HepG2 (cell line): ENCODE measurements around the gene SLC22A31. TPM values are rescaled to one million over a fixed set of nuclear protein-coding genes. Genes with fewer than 3 reads are reported as not detected.
A peak's percentile ranks its signal among the peaks of the same experiment; 100 is the strongest.

Experiments used
- ARID3A ChIP-seq: IDR thresholded peaks from 2 replicates; pipeline ENCODE4 v1.6.1; 2012; ENCODE audit warnings: low read depth, low read length, improper control_type of control experiment
- ATF7 ChIP-seq, 2 experiments: fragments of 450-650 bp in 1 of 2; sonication (generic) in 1 of 2; formaldehyde crosslinking in 1 of 2; IDR thresholded peaks; 2 replicates each; pipeline versions ENCODE4 v1.4.0 to v1.6.1; 2016 to 2020; ENCODE audit warnings: antibody characterized with exemption in 1 of 2, mild to moderate bottlenecking in 1 of 2, missing genetic modification reagents in 1 of 2
- EHMT2 ChIP-seq: fragments of 200-600 bp; sonication (generic); IDR thresholded peaks from 2 replicates; pipeline ENCODE4 v1.7.0; 2017; ENCODE audit warnings: antibody characterized with exemption, low read depth, low read length, borderline replicate concordance
- FOXP4 ChIP-seq: sonication (generic); formaldehyde crosslinking; IDR thresholded peaks from 2 replicates; pipeline ENCODE4 v1.4.0; 2020; ENCODE audit warnings: missing genetic modification reagents
- HDAC2 ChIP-seq: sonication (generic); formaldehyde crosslinking; IDR thresholded peaks from 2 replicates; pipeline ENCODE4 v1.4.0; 2020; ENCODE audit warnings: missing genetic modification reagents
- HNF4G ChIP-seq, 2 experiments: sonication (generic) in 1 of 2; formaldehyde crosslinking in 1 of 2; IDR thresholded peaks; 2 replicates each; pipeline versions ENCODE4 v1.4.0 to v1.6.1; 2011 to 2020; ENCODE audit warnings: borderline replicate concordance in 2 of 2, low read depth in 2 of 2, mild to moderate bottlenecking in 2 of 2, low read length in 1 of 2, missing genetic modification reagents in 1 of 2, moderate library complexity in 1 of 2
- MBNL3 ChIP-seq: fragments of 250-450 bp; sonication (Bioruptor Pico); conservative IDR thresholded peaks from 2 replicates; pipeline ENCODE4 v1.8.0; 2022; ENCODE audit warnings: mild to moderate bottlenecking, inconsistent platforms
- NFE2L1 ChIP-seq: sonication (generic); formaldehyde crosslinking; IDR thresholded peaks from 2 replicates; pipeline ENCODE4 v1.4.0; 2020; ENCODE audit warnings: missing genetic modification reagents, mild to moderate bottlenecking, borderline replicate concordance
- NFYB ChIP-seq: sonication (generic); formaldehyde crosslinking; IDR thresholded peaks from 2 replicates; pipeline ENCODE4 v1.4.0; 2020; ENCODE audit warnings: missing genetic modification reagents
- POLR2G ChIP-seq: fragments of 200-400 bp; formaldehyde crosslinking; IDR thresholded peaks from 2 replicates; pipeline ENCODE4 v1.6.1; 2018; ENCODE audit warnings: mild to moderate bottlenecking, low read depth, low read length, moderate library complexity
- RAD21 ChIP-seq: fragments of 450-650 bp; formaldehyde crosslinking; IDR thresholded peaks from 2 replicates; pipeline ENCODE4 v1.5.0; 2020; ENCODE audit warnings: mild to moderate bottlenecking
- SALL1 ChIP-seq: sonication (generic); formaldehyde crosslinking; IDR thresholded peaks from 2 replicates; pipeline ENCODE4 v1.8.0; 2022; ENCODE audit warnings: mild to moderate bottlenecking, missing genetic modification reagents
- SP140L ChIP-seq: sonication (generic); formaldehyde crosslinking; IDR thresholded peaks from 2 replicates; pipeline ENCODE4 v1.4.0; 2020; ENCODE audit warnings: missing genetic modification reagents, borderline replicate concordance
- TGIF2 ChIP-seq: IDR thresholded peaks from 2 replicates; pipeline ENCODE4 v1.6.1; 2016; ENCODE audit warnings: control low read depth, missing compliant biosample characterization
- ZBTB42 ChIP-seq: sonication (generic); formaldehyde crosslinking; IDR thresholded peaks from 2 replicates; pipeline ENCODE4 v1.5.0; 2020; ENCODE audit warnings: mild to moderate bottlenecking, missing genetic modification reagents
- ZNF430 ChIP-seq: sonication (generic); formaldehyde crosslinking; IDR thresholded peaks from 2 replicates; pipeline ENCODE4 v1.9.0; 2021; ENCODE audit warnings: mild to moderate bottlenecking, missing genetic modification reagents
- ZNF446 ChIP-seq: sonication (generic); formaldehyde crosslinking; IDR thresholded peaks from 2 replicates; pipeline ENCODE4 v1.5.0; 2020; ENCODE audit warnings: mild to moderate bottlenecking, missing genetic modification reagents
- ZNF614 ChIP-seq: IDR thresholded peaks from 2 replicates; pipeline ENCODE4 v1.6.1; 2018; ENCODE audit warnings: missing biosample characterization, missing genetic modification reagents, inconsistent platforms, borderline replicate concordance
- ZNF619 ChIP-seq: sonication (generic); formaldehyde crosslinking; IDR thresholded peaks from 2 replicates; pipeline ENCODE4 v1.4.0; 2020; ENCODE audit warnings: mild to moderate bottlenecking, missing genetic modification reagents
- ZNF7 ChIP-seq: IDR thresholded peaks from 2 replicates; pipeline ENCODE4 v1.6.1; 2016; ENCODE audit warnings: missing biosample characterization, missing genetic modification reagents
- ZNF772 ChIP-seq: sonication (generic); formaldehyde crosslinking; IDR thresholded peaks from 2 replicates; pipeline ENCODE4 v1.5.0; 2020; ENCODE audit warnings: mild to moderate bottlenecking, missing genetic modification reagents
- ZNF839 ChIP-seq: sonication (generic); formaldehyde crosslinking; IDR thresholded peaks from 2 replicates; pipeline ENCODE4 v1.4.0; 2020; ENCODE audit warnings: missing genetic modification reagents, mild to moderate bottlenecking, borderline replicate concordance
- ZSCAN31 ChIP-seq: sonication (generic); formaldehyde crosslinking; IDR thresholded peaks from 2 replicates; pipeline ENCODE4 v1.5.0; 2020; ENCODE audit warnings: low read depth, mild to moderate bottlenecking, missing genetic modification reagents
- polyA plus RNA-seq, 8 experiments: library from polyadenylated mRNA; depleted of rRNA in 3 of 8; stranded (reverse) in 7 of 8; unstranded in 1 of 8; fragments of >200 nt; fragmentation: Illumina TruSeq in 4 of 8; extraction: Trizol in 4 of 8; gene quantifications; 2 replicates each; pipeline versions ENCODE4 v1.2.1 to v1.2.3, GENCODE V29; 2011 to 2016; ENCODE audit warnings: low read depth in 4 of 8, missing spikeins in 1 of 8, mixed read lengths in 1 of 8; ENCODE audit not compliant: insufficient read depth in 1 of 8
- total RNA-seq, 5 experiments: library from RNA; depleted of rRNA; stranded (reverse); fragments of >200 nt; fragmentation: Illumina TruSeq; extraction: Trizol; gene quantifications; 2 replicates each; pipeline ENCODE4 v1.2.3, GENCODE V29; 2016; ENCODE audit warnings: low read depth in 1 of 5
- TF ChIP-seq, protein P1 (sequence below): sonication (generic); formaldehyde crosslinking; IDR thresholded peaks from 2 replicates; pipeline ENCODE4 v1.4.0; 2020; ENCODE audit warnings: mild to moderate bottlenecking, missing genetic modification reagents

SLC22A31 gene
- total and polyA plus RNA-seq, 2 of the 13 experiments (the other 11 are each of a cell fraction or from before 2014, with no cell fraction given): 67.3 to 83.3 TPM

- TF ChIP-seq HNF4G (IDR thresholded peaks at IDR 0.05; ENCODE audit: borderline replicate concordance, low read depth, low read length): peak; percentile 17; the same call in 1 of the 2 replicates
- no peak for TF ChIP-seq HNF4G (CRISPR knock-in tag; IDR thresholded peaks at IDR 0.05; ENCODE audit: borderline replicate concordance, low read depth)
- TF ChIP-seq ZNF772: peak; percentile 51; the same call in 1 of the 2 replicates
- TF ChIP-seq HDAC2 (CRISPR knock-in tag): peak; percentile 42; the same call in 1 of the 2 replicates
- TF ChIP-seq NFE2L1 (CRISPR knock-in tag): no peak
- TF ChIP-seq ZBTB42: 0 out of 2 replicates have a peak, but pooled peaks have one; percentile 48
- TF ChIP-seq SALL1 (CRISPR knock-in tag): peak; percentile 37
- no peak for TF ChIP-seq ATF7 (IDR thresholded peaks at IDR 0.05)
- TF ChIP-seq ATF7 (CRISPR knock-in tag; IDR thresholded peaks at IDR 0.05): peak; percentile 20; the same call in 1 of the 2 replicates
- no peak; the same call in 1 of the 2 replicates for TF ChIP-seq ZNF839 (CRISPR knock-in tag)
- peak; percentile 89 for TF ChIP-seq ZNF7 (CRISPR knock-in tag)
- TF ChIP-seq ZNF619 (CRISPR knock-in tag): peak; percentile 65; the same call in 1 of the 2 replicates
- TF ChIP-seq EHMT2: no peak
- TF ChIP-seq SP140L (CRISPR knock-in tag): no peak
- TF ChIP-seq ZNF614 (CRISPR knock-in tag): no peak
- TF ChIP-seq ZNF430 (CRISPR knock-in tag): no peak
- no peak for TF ChIP-seq FOXP4 (CRISPR knock-in tag)
- TF ChIP-seq MBNL3 (CRISPR knock-in tag): no peak
- no peak for TF ChIP-seq TGIF2 (CRISPR knock-in tag)
- no peak for TF ChIP-seq ZNF446 (CRISPR knock-in tag)
- no peak for TF ChIP-seq ARID3A
- TF ChIP-seq RAD21: 0 out of 2 replicates have a peak, but pooled peaks have one; percentile 25
- TF ChIP-seq ZSCAN31: peak; percentile 87; the same call in 1 of the 2 replicates
- TF ChIP-seq, protein P1, sequence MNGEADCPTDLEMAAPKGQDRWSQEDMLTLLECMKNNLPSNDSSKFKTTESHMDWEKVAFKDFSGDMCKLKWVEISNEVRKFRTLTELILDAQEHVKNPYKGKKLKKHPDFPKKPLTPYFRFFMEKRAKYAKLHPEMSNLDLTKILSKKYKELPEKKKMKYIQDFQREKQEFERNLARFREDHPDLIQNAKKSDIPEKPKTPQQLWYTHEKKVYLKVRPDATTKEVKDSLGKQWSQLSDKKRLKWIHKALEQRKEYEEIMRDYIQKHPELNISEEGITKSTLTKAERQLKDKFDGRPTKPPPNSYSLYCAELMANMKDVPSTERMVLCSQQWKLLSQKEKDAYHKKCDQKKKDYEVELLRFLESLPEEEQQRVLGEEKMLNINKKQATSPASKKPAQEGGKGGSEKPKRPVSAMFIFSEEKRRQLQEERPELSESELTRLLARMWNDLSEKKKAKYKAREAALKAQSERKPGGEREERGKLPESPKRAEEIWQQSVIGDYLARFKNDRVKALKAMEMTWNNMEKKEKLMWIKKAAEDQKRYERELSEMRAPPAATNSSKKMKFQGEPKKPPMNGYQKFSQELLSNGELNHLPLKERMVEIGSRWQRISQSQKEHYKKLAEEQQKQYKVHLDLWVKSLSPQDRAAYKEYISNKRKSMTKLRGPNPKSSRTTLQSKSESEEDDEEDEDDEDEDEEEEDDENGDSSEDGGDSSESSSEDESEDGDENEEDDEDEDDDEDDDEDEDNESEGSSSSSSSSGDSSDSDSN (CRISPR knock-in tag): peak; percentile 25; the same call in 1 of the 2 replicates
- TF ChIP-seq NFYB: no peak
- no peak for TF ChIP-seq POLR2G
Measured at GRCh38 chr16:89190150-89190958, 10.0 kb downstream of the SLC22A31 start (continued).
